HG03135 (cell line): ENCODE data around the gene TLE3.

Experiments used
- ATAC-seq: cut with Tn5 transposase; IDR thresholded peaks from one replicate; pipeline ENCODE4 v1.9.1; 2021; ENCODE audit warnings: mild to moderate bottlenecking, moderate library complexity; ENCODE audit not compliant: unreplicated experiment

The TLE3 gene

DNA sequence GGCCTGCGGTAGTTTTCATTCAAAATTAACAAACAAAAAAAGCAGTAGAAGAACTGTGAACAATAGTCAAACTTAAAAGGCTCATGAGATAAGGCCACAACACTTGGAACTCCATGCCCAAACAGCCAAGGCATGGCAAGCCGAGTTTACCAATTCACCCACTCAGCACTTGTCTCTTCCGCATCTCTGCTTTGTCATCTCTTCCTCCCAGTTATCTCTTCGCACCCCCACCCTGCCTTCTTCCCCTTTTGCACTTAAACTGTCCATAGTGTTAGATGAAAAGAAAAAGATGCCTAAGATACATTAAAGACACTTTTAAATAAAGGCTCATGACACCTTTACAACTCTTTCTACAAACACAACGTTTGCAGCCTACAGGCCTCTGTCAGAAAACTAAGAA is 11.1 kb downstream of the TLE3 start:
- ATAC-seq, result no peak

DNA sequence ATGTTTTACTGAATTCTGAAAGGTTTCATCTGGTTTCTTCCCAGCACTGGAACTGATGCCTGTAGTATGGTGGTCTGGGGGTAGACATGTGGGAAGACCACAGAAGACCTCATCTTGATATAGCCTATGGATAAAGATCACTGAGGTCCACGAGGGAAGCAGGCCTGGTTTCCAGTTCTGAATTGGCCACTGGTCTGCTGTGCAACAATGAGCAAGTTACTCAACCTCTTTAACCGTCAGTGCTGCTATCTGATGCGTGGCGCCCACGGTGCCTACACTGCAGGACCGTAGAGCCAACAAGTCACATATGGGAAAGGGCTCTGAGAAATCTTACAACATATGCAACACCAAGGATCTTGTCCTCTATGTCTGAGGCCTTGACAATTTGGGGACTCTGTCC is 13.3 kb downstream of the TLE3 start:
- no peak for ATAC-seq

DNA sequence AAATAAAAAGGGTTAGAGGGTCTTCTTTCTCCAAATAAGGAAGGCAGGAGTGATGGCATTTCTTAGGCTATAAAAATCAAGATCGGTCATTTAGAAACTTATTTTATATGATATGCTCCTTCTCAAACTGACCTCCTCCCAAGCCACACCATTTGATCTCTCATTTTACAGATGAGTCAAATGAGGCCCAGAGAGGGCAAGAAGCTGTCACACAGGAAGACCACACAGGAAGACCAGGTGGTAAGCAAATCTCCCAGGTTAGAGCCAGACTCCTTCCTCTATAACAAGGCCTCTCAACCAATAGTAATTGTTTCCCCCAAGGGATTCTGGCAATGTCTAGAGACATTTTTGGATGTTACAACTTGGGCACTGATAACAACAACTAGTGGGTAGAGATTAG is 13.8 kb downstream of the TLE3 start:
- no peak for ATAC-seq

DNA sequence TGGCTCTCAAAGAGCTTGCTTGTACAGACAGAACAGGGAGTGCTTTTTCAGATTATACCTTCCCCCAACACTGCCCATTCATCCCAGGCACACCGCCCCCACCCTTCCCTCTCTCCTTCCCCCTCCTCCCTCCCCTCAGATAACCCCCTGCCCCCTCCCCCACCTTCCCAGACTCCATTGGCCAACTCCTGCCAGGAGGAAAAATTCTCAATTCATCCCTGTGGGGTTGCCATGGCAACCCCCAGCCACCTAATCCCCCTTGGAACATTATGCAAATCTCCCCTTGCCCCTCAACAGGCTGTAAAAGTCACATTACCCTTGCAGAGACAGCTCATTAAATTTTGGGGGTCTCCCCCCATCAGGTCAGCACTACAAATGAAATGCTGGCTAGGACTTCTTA is 14.3 kb downstream of the TLE3 start:
- ATAC-seq, result no peak

DNA sequence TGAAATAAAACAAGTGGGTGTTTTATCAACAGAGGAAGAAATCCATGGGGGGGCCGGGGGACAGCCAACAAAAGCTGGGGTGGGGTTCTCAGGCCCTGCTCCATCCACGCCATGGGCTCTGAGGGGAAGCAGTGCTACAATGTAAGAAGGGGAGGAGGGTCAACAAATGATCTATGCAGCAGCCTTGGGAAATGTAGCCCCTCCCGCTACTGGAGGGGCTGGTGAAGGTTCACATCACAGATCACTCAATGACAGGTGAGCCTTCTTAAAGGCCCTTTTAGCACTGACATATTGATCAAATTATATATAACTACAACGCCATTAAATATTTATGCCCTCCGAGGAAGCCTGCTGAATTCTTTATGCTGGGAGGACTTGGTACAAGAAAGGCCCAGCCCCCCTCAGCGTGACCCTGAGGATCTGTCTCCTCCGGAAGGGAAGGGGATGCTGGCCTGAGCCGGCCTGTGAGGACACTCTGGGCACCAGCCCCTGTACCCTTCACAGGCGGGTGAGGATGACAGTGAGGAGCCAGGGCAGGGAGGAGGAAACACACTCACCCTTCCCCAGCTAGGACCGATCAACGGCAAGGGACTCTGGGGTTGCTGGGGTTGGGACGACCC is 15.3 kb downstream of the TLE3 start:
- ATAC-seq, result no peak

DNA sequence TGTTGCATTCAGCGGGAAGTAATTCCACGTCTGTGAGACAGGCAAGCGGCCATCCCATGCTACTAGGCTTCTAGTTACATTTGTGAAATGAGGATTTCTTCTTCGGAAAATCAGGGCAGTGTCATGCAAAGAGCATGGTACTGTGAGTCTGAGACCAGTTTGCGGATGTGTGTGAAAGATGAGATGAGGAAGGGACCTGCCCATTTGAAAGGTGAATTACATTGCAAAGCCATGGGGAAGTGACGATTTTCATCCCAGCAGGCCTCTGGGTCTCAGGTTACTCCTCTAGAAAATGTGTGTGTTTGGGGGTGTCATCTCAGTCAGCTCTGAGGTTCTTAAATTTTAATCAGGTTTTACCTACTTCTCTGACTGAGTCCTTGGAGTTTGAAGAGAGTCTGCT is 16.1 kb downstream of the TLE3 start:
- ATAC-seq, result no peak

DNA sequence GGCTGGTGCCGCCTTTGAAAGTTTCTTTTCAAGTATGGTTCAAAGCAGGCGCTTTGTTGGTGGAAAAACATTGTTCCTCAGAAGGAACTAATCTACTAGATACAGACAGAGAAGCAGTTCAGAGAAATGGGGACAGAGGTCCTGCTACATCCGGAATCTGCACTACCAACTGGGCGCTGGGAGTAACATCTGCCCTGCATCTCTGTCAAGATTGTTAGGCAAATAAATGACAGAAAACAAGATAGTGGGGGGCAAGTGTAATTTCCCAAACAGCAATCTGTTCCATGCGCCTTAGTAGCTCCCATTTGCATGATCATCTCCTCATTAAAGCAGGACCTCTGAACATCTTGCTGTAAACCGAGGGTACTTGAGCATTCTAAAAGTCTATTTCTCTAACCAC is 17.4 kb downstream of the TLE3 start:
- no peak for ATAC-seq

DNA sequence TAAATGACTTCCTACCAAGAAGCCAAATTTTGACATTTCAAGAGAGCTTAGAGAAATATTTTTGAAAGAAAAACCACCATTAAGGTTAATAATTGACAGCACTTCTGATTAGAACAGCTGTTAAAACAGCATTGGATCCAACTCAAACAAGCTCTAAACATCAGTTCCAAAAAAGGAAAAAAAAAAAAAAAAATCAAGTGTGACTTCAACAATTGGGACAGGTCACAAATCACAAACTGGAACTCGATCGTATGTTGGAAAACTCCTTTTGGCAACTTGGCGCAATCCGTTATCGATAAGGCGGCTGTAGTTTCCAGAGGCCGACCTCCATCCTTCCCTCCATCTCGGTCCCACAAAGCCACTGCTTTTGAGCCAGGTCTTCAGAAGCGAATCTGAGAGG is 17.8 kb downstream of the TLE3 start:
- no peak for ATAC-seq

DNA sequence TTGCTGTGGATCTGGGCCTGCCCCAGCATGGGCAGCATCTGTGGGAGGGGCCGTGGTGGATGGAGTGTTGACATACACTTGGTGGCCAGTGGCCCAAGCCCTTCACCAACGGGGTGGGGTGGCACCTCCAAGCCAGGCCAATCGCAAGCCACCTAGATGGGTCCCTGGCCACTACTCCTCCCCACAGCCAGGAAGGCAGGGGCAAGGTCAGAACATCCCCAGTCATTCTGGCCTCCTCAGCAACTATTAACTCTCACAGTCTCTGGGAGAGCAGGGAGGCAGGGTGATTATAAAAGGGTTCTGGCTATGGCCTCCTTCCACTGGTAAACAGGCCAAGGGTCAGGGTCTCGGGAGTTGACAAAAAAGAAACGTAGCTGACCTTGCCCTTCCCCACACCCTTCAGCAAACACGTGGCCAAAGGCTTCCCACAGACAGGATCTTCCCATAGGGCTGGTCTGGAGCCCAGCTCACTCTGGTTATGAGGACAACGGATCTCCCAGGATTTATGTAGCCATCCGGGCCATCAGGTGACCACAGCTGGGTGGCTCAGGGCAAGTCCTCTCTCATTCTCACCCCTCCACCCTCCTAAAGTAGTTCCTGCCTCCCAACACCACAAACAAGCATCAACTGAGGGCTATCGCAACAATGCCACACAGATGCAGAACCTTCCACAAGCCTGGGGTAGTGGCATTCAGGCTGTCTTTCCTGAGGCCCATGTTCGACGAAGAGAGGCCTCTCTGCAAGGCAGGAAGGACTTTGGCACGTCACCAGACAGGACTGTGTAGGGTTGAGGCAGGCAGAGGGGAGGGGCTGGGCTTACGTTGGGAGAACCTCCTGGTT is 18.9 kb downstream of the TLE3 start:
- no peak for ATAC-seq

DNA sequence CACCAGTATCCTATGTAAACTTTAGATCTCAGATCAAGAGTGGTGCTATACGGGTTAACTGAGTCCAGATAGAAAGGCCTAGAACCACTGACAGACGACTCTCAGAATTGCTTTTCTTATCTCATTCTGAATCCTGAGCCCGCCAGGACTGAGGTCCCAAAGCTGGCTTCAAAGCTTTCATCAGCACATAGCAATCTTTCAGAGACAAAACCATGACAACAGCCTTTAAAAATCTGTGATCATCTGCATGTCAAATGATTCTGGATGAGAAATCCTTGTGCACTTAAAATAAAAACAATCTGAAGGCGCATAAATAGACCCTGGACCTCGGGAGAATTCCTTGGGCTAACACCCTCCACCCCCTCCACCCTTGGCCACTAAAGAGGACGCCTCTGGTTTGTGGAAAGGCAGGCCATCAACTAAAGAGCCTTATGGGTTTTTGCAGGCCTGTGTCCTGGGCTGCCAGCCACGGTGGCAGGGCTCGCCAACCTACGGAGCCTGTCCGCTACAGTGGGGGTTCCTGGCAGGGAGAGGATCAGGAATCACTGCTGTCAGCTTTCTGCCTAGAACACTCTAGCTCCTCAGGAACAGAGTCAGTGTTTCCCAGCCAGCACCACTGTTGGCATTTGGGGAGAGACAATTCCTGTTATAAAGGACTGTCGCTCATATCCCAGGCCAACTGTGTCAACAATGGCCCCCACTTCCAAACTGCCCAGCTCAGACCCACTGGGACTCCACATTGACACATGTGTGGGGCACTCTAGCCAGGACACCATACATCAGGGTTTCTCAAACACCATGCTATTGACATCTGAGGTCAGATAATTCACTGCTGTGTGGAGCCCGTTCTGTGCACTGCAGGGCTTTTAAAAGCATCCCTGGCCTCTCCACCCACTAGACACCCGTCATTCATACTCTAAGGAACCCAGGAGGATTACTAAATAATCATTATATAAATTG is 20.2 kb downstream of the TLE3 start:
- ATAC-seq, result no peak

DNA sequence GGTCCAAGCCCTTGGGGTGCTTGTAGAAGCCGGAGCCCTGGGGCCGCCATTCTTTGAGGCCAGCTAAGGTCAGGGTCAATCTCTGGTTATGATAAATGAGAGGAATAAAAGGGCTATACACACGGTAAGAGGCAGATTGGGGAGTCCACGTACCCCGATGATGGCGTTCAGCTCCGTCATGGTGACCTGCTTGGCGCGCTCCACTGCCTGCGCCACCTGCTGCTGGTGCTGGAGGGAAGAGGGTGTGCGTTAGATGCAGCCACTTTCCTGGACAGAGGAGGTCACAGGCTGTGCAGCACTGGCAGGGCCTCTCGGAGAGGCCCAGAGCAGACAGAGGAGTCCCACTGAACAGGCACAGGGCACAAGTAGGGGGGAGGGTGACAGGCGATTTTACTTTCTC is 23.3 kb downstream of the TLE3 start:
- no peak for ATAC-seq

DNA sequence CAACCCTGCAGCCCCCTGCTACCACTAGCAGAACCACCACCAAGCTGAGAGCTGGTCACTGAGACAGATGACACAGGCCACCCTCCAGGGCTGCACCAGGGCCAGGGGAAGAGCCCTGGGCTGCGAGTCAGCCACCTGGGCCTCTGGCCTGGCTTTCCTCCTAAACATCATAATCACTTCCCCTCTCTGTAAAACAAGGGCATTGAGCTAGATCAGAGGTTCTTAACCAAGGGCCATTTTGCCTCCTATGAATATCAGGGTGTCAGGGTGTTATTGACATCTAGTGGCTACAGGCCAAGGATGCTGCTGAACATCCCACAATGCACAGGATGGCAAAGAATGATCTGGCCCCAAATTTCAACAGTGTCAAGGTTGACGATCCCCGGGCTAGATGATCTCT is 25.2 kb downstream of the TLE3 start:
- no peak for ATAC-seq

DNA sequence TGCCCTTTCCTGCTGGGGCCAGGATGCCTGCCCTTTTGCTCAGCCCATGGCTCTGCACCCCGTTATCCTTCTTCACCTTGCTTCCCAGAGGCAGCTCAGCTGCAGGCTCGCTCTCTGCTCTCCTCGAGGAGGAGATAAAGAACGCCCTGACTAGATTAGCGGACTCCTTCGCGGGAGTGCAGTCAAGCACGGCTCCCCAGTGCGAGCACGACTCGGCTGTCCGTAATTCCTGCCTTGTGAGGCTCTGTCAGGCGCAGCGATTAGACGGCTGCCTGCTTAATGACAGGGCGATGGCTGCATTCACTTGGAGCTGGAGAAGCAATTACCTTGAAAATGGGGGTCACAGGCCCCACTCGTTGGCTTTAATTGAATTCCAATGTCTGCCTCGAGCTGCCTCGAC is 25.9 kb downstream of the TLE3 start:
- no peak for ATAC-seq

DNA sequence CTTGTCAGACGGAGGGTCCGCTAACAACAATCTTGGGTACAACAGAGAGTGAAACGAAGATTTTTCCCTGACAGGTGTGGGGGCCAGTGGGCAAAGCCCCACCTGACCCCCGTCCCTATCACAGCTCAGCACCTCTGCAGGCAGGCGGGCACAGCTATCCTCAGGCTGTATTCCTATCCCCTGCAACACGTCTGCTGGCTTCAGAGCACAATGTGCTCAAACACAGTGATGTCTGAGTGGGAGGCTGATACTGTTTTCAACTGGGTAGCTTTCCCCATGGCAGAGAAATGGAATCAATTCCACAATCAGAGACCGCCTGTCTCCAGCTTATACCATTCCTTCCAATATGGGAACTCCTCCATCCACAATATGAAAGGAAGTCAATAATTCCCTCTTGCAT is 28.0 kb downstream of the TLE3 start:
- no peak for ATAC-seq

DNA sequence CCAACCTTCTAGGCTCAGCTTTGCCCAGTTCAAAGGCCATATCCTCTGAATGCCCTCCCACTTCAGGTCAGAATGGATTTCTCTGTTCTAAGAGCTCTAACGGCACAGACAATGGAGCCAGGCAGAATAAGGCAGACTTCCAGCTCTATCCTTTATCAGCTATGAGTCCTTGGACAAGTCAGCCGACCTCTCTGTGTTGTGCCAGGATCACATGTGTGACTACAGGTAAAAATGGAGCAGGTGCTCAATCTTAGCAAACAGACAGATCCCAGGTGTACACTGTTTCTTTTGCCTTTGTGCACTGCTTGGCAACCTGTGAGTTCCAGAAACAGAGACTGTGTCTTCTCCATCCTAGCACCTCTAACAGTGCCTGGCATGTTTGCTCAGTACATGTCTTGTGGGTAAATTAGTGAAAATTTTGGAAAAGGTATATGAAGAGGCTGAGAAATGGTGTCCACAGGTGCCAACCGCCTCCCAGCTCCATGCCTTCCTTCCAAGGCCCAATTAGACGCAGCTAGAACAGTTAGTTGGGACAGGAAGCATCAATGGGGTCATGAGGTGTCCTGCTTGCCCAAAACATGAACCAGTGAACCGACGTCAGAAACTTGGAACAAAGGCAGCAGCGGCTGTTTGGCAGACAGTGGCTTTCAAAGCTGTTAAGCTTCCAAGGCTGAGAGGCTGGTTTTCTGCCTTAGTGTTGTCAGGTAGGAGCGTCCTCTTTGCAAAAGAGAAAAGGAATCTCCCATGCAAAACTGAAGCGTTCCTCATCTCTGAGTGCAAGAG is 28.7 kb downstream of the TLE3 start:
- no peak for ATAC-seq

DNA sequence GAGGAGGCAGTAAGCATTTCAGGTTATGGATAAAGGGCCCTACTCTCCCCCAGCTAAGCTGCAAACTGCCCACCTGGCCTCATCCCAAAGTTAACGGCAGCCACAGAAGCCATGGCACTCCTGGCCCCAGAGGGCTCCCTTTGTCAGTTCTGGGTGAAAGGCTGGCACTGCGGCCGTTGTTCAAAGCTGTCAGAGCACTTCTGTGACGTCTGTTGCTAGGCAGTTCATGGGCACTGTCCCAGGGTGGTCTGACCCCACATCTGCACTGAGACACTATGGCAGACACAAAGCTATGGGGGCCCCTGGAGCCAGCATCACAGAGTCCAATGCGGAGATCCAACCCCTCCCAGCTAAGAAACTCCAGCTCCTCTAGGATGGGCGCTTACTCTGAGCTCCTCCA is 30.0 kb downstream of the TLE3 start:
- no peak for ATAC-seq

DNA sequence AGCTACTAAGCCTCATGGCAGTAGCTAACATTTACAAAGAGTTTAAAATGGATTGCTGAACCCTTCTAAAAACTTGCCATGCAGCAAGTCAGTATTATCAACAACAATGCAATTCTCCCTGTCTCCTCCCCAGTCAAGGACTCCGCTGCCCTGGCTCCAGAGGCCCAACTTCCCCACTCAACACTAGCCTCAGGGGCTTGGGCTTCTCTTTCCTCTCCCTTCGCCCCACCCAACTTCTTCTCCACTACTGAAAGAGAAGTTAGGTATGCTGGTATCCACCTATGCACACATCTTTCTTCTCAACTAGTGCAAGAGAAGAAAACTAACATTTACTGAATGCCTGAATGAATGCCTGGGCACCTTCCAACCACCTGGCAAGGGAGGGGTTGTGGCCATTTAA is 30.7 kb downstream of the TLE3 start:
- no peak for ATAC-seq

DNA sequence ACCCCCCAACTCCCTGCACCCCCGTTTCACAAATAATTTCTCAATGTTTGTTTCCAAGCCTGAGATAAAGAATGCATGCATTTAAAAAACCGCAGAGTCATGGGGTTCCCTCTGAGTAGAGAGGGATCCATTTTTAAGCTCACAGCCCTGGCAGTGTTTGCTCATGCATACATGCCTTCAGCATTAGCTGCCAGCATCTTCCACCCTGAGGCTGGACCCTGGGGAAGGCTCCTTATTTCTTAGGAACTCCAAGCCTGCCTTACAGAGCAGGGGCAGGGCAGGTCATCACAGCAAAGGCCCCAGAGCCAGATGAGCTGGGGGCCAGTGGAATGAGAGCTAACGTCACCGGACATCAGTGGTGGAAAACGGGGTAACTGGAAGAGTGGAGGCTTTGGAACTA is 31.3 kb downstream of the TLE3 start:
- no peak for ATAC-seq

DNA sequence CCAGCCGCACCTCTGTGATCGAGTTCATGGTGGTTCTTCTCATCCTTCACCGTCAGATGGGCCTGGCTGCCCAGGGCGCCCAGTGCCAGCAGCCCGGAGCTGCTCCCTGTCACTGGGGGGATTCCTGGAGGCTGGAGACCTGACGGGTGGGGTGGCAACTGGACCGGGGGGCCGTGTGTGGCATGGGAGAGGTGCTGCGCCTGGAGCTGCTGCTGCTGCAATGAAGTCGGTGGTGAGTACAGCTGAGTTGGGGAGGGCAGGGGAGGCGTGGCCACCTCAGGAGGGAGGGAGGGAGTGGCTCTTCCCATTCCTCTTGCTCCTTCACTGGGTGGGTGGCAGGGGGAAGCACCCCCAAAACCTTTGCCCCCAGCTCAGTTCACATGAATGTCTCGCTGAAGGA is 31.7 kb downstream of the TLE3 start:
- no peak for ATAC-seq

DNA sequence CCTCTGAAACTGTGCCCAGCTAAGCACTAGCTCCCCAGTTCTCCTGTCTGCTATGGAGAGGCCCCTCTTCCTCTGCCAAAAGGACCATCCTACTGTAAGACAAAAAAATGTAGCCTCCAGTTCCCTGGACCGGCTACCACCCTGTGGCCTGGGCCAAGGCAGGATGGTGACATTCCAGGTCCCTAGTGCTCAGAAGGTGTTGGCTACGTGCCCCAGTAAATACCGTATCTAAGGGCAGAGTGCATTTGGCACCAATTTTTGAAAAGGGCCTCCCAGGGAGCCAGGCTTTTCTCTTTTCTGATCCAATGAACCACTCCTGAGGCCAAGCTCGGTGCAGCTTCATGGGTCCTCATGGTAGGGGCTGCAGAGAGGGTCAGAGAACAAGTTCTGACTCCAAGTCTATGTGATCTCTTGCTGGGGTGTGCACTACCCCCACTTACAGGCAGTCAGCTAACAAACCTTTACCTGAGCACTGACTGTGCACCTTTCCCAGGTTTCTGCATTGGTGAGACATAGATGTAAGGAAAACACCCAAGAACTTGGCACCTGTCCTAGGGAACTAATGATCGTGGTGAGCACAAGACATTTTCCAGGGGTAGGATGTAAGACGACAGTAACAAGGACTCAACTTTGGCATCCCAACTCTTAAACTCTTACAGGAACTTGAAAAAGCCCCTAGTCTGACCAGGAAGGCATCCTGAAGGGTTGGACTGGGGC is 32.6 kb downstream of the TLE3 start:
- ATAC-seq, result no peak
